HG03439 (cell line): ENCODE results near the gene HSPBP1.

Source experiments
- ATAC-seq: cut with Tn5 transposase; IDR thresholded peaks from one replicate; pipeline ENCODE4 v1.9.1; 2021; ENCODE audit warnings: mild to moderate bottlenecking, moderate library complexity; ENCODE audit not compliant: unreplicated experiment

Gene HSPBP1

GRCh38 chr19:55223291-55224037 lies 56.4 kb downstream of the HSPBP1 start:
- no peak for ATAC-seq

GRCh38 chr19:55220525-55220924 lies 59.4 kb downstream of the HSPBP1 start:
- ATAC-seq, result no peak

- no peak for ATAC-seq
These were observed 63.3 kb downstream of the HSPBP1 start for GRCh38 chr19:55216461-55217198.

- no peak for ATAC-seq
These were observed 66.4 kb downstream of the HSPBP1 start for GRCh38 chr19:55213547-55213946.

GRCh38 chr19:55212447-55212846 lies 67.5 kb downstream of the HSPBP1 start:
- ATAC-seq, result no peak
